HL-60/S4 (cell line): Measurements from ENCODE around the gene VPS8.
"Not testable (repeated sequence)": the region's sequence is repeated elsewhere in the genome, so short reads cannot be mapped to it uniquely, and the experiment has no call there.

Experiments used
- in situ Hi-C: fragments of 300-500 bp; cut with MboI; formaldehyde crosslinking; loops from 2 replicates; pipeline ENCODE4 v1.14.3; 2022; ENCODE audit warnings: low sequenced_read_pairs

The VPS8 gene

DNA sequence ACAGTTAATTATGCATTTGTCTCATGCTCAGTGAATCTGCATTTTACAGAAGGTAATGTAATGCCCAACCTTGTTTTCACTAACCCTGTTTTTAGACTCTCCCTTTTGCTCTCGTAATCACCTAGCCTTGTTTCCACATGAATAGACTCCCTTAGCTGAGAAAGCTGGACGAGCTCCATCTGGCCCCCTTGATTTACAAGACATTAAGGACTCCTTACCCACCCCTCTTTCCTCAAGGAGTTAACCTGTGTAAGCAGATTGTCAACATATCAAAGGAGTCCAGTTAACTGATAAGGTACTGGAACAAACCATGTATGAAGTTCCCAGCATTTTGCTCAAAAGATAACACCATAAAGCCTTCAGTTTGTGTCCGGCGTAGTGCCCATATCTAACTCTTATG, 99.6 kb downstream of the VPS8 start:
- in situ Hi-C loops: no loop called here

DNA sequence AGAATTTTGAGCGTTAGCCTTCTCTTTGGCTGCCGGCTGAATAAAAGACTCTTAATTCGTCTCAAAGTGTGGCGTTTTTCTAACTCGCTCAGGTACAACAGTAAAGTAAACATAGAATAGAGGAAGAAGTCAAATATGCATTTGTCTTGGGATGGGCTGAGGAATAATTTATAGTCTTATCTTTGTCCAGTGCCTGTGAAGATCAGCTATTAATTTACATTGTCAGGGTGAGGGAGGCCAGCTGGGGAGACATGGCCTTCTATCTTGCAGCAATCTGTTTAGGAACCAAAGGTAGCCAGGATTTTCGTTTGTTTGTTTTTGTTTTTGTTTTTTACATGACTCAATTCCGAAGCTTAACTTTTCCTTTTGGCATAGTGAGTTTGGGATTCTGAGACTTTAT, 100.2 kb downstream of the VPS8 start:
- in situ Hi-C loops: no loop called here

DNA sequence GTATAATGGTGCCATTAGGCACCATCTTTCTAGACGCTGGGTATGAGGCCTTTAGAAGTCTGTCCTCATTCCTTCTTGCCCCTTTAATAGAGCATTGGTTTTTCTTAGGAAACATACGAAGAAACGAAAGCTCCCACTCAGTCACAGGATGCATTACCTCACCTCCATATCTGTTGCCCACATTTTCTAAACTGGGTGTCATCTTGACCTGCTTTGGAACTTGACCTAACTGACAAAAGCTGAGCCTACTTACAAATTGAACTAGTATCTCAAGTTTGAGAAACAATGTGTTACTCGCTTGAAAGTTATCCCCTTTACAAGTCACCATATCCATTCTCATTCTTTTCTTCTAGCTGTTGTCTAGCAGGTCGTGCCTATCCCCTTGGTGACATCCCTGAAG, 102.7 kb downstream of the VPS8 start:
- in situ Hi-C loops: no loop called here

DNA sequence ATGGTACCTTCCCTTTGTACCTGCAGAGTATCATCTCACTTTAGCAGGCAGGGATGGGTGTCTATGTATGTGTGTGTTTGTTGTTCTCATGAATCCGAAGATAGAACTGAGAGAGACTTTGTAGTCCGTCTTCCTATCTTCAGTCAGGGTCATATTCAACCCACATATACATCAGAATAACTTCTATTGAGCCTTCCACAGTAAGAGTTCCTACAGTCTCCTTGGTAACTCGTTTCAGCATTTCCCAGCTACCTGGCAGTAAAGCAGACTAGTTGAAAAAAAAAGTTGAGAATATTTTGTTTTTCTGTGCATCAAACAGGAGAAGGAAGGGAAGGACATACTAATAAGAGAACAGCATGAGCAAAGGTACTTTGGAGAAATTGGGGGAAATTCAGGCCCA, 106.8 kb downstream of the VPS8 start:
- in situ Hi-C loops: no loop called here

DNA sequence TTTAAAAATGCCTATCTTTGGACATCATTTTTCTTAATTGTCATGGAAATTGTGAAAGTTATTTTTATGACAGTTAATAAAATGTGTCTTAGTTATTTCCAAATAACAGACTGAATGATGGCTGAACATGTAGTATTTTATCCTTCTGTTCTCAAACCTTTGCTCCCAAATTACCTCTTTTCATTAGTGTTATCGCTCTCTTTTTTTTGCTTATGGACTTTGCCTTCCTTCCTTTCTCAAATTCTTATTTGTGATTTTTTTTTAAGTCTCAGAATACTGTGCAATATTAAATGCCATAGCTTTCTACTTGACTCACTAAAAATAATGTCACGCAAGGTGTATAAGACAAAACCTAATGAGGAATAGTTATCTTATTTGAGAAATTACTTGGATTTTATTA, 107.7 kb downstream of the VPS8 start:
- in situ Hi-C loops: no loop called here

DNA sequence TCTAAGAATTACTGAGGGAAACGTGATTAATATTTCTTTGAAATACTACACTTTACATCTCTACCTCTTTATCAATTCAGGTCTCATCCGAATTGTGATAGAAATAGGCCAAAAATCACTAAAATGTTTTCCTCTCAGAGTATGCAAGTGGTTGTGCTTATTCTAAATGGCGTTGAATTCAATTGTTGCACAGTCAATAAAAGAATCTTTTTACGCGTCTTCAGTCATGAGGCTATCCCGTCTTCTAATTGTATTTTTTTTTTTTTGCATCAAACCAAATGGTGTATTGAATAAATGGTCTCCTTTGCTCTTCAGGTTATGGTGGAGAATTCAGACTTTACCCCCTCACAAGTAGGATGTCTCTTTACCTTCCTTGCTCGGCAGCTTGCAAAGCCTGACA, 112.6 kb downstream of the VPS8 start:
- in situ Hi-C loops: no loop called here

DNA sequence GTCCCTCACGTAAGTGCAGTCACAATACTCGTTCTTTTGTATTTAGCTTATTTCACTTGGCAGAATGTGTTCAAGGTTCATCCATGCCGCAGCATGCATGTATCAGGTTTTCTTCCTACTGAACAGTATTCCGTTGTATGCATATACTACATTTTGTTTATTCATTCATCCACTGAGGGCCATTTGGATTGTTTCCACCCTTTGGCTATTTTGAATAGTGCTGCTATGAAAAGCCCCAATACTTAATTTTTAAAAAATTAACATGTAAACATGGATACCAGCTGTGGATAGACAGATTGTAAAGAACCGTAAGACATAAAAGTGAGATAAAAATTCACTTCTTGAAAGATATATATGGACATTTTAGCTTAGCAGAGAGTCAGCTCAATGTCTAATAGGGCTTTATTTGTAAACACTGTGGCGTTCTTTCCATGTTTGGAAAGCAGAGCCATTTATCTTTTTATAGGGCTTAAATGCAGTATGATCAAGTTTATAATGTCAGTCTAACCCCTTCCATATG, 115.9 kb downstream of the VPS8 start:
- in situ Hi-C loops: no loop called here

DNA sequence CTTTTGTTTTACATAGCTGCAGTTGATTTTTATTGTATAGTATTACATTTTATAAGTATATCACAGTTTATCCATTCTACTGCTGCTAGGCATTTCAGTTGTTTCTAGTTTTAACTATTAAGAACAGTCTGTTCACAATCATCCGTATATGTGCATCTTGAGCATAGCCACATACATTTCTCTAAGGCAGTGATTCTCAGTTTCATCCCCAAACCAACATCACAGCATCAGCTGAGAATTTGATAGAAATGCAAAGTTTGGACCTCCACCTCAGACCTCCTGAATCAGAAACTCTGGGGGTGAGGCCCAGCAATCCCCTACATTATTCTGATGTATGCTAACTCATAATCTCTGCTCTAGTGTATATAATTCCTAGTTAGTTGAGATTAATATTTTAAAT, 120.8 kb downstream of the VPS8 start:
- in situ Hi-C loops: no loop called here

DNA sequence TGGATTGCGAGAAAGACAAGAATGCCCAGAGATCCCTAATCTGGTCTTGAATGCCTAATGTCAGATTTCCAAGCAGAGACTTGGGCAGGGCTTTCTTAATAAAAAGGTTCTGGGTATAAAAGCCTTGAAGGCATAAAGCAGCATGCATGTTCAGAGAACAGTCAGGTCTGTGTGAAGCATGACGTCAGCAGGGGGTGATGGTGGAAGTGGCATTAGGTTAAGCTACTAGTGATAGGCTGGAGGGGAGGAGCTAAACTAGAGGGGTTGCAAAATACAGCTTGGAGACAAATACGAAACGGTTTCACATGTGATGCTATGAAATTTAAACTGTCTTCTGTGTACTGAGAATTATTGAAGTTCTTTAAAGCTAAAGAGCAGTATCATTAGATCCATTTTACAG, 125.6 kb downstream of the VPS8 start:
- in situ Hi-C loops: no loop called here

DNA sequence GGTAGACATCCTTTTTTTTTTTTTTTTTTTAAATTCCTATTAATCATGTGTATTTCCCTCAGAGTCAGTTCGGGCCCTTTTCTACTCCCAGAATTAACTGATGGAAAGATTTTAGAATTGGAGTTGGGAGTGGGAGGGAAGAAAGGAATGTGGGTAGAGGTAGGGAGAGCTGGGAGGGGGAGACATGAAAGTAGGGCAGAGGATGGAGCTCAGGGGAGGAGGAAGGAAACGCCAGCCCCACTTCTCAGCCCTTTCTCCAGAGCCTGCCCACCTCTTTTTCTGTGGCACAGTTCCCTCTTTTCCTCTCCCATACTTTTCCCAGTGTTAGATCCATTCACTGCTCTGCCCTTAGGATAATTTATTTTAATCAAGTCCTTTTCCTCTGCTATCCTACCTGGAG, 129.4 kb downstream of the VPS8 start:
- in situ Hi-C loops: no loop called here

DNA sequence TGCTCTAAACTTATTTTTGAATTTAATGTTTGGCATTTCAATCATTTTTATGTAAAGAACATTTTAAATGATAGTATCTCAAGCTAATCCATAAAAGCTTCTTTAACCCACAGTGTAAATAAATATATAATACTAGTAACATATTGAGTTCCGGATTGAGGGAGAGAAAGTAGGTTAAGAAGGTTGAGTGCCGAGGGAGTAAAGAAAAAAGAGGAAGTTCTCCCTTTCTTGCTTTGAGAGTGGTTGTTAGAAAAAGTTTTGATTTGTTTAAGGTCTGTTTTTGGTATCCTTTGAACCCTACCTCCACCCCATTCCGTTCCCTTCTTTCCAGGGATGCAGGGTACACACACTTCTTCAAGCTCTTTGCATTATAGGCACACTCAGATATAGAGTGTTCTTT, 130.8 kb downstream of the VPS8 start:
- in situ Hi-C loops: no loop called here

DNA sequence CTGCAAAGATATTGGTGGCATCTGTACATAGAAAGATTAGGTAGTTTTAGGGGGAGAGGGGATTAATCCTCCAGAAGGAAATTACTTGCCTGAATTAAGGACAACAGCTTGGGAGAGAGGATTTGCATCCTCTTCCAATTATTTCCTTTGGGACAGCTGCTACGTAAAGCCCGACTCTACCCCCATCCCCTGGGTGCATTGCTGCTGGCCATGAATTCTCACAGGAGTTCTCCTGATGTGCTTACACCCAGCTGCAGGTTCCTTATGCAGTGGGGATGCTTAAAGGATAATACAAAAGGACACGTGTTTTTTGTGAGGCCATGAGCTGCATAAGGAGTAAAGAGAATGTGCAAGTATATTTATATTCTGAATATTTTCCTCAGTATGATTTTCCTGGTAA, 132.3 kb downstream of the VPS8 start:
- in situ Hi-C loops: no loop called here

DNA sequence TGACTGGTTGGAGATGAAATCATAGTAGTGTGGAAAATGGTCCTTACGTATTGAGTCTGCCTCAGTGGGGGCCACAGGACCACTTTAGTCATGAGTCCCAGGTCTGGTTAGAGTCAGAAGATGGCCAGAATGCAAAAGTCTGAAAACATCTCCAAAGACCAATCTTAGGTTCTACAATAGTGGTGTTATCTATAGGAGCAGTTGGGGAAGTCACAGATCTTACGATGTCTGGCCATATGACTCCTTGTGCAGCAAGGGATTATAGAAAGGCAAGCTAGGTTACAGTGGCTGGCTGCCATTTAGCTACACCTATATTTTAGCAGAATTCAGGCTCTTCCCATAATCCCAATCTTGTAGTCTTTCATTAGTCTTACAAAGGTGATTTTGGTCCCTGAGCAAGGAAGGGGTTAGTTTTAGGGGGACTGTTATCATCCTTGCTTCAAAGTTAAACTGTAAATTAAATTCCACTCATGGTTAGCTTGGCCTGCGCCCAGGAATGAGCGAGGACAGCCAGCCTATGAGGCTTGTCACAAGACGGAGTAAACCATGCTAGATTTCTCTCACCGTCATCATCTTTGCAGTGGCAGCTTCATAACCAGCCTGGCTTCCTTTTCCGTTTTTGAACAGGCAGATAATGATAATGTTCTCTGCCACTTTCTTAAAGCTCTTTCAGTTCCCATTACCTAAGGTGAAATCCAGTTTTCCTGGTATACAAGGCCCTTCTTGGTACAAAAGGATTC, 134.1 kb downstream of the VPS8 start:
- in situ Hi-C loops: no loop called here

DNA sequence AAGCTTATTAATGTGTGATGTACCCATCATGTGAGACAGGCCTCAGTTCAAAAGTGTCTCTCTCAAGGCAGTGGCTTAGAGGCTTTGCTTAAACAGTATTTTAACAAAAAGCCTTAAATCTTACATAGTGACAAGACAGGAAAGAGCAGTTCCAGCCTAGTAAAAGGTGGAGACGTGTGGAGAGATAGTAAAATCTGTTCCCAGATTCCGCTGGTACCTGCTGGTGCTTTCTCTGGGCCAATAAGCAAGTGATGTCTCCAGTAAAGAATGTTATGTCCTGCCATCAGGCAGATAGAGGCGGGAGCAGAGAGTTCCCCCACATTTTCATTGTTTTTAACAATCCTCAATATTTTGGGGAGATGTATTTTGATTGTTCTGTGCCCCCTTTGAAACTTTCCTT, 135.0 kb downstream of the VPS8 start:
- in situ Hi-C loops: no loop called here

DNA sequence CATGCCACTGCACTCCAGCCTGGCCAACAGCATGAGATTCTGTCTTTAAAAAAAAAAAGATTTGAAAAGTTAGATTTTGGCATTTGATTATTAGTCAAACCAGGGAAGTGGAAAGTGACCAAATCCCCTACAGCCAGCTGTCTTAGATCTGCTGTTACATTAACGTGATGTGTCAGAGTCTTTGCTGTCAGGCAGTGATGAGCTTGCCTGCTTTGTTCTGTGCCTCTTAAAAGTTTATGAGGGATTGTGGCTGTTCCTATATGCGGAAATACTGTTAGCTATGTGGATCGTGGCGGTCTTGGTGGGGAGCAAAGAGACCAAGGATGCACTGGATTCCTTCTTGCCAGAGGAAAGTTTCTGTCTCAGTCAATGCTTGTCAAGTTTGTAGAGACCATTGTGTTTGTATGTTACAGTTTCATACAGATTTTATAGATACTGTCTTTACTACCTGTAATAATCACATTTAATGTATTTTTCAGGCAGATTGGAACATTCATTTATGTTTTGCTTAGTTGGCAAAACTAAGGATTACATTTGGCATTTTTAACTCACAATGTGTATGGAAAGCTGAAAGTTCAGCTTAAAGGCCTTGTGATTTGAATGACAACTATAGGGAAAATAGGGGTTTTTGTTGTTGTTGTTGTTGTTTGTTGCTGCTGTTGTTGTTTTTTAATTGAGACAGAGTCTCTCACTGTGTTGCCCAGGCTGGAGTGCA, 137.4 kb downstream of the VPS8 start:
- in situ Hi-C loops: no loop called here

DNA sequence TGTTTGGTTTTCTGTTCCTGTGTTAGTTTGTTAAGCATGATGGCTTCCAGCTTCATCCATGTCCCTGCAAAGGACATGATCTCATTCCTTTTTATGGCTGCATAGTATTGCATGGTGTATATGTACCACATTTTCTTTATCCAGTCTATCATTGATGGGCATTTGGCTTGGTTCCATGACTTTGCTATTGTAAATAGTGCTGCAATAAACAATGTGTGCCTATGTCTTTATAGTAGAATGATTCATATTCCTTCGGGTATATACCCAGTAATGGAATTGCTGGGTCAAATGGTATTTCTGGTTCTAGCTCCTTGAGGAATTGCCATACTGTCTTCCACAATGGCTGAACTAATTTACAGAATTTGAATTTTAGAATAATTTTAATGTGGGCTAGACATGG, 138.8 kb downstream of the VPS8 start:
- in situ Hi-C loops: not testable (repeated sequence)

DNA sequence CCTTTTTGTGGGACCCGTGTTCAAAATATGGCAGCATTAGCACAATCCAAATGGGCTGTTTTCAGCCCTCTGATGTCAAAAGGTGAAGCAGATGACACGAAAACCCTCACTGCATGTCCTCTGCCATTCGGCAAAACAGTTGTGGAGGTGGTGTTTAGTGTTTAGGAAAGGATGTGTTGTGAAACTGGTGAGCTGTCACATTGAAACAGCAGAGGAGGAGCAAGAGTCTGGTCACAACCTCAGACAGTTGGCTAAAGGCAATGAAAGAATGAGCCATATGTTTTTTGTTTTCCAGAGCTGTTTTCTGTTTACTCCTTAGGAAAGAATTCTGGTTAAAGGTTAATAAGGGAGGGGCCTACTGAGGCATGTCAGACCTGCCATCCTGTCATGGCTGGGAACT, 140.7 kb downstream of the VPS8 start:
- in situ Hi-C loops: no loop called here

DNA sequence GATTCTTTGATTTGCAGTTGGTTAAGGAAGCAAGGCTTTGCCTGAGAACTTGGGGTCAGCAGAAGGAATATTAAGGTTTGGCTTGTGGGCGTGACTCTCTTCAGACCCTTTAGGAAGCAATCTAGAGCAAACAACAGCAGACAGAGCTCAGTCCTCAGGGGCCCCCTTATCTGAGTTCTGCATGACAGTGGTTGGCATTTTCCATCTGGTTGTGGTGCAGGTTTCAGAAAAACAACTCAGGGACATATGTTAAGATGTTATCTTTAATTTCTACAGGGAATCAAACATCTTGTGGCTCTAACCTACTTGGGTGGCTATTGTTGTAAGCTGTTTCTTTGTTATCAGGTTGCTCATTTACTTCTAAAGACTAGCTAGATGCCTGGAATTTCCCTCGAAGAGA, 141.4 kb downstream of the VPS8 start:
- in situ Hi-C loops: no loop called here

DNA sequence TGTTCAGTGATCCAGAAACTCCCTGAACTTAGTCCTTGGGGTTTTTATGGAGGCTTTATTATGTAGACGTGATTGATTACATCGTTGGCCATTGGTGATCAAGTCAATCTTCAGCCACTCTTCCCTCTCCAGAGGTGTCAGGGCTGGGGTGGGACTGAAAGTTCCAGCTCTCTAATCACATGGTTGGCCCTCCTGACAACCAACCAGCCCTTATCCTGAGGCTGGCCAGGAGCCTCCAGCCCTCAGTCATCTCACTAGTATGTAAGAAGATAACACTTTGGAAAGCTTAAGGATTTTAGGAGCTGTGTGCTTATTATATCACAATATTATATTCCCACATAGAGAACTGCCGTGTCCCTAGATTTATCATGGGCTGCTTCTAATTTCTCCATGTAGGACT, 142.3 kb downstream of the VPS8 start:
- in situ Hi-C loops: no loop called here

DNA sequence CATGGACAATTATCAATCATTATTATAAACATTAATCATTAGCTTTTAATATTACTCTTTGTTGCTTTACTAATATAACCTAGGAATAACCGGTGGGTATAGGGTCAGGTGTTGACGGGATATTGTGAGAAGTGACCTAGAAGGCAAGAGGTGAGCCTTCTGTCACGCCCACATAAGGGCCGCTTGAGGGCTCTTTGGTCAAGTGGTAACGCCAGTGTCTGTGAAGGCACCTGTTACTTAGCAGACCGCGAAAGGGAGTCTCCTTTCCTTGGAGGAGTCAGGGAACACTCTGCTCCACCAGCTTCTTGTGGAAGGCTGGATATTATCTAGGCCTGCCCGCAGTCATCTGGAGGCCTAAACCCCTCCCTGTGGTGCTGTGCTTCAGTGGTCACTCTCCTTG, 142.9 kb downstream of the VPS8 start:
- in situ Hi-C loops: not testable (repeated sequence)

DNA sequence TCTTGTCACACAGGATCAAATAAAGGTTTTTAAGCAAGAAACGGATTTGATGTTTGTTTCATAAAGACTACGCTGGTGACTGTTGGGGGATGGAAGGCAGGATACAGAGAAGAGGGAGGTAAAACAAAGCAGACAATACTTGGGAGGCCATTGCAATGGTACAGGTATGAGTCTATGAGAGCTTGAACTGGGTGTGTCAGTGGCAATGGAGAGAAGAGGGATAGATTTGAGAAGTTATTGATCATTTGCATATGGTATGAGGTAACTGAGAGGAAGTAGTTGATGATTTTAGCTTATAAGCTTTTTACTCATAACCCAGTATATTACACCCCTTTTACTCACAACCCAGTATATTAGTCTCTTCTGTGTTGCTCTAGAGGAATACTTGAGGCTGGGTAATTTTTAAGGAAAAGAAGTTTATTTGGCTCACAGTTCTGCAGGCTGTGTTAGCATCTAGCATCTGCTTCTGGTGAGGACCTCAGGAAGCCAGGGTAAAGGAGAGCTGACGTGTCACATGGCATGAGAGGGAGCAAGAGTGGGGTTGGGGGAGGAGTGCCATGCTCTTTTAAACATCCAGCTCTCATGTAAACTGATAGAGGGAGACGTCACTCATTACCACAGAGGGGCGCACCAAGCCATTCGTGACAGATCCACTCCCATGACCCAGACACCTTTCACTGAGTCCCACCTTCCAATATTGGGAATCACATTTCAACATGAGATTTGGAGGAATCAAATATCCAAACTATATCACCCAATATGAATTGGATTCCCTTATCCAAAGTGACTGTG, 153.9 kb downstream of the VPS8 start:
- in situ Hi-C loops: no loop called here

DNA sequence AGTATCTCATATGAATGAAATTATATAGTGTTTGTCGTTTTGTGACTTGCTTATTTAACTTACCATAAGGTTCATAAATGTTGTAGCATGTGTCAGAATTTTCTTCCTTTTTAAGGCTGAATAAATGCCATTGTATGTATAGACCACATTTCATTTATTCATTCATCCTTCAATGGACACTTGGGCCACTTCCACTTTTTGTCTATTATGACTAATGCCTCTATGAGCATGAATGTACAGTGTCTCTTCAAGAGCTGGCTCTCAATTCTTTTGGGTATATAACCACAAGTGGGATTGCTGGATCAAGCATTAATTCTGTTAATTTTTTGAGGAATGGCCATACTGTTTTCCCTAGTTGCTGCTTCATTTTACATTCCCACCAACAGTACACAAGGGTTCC, 156.1 kb downstream of the VPS8 start:
- in situ Hi-C loops: no loop called here
